ENCODE results near the gene CC2D1B.

DNA sequence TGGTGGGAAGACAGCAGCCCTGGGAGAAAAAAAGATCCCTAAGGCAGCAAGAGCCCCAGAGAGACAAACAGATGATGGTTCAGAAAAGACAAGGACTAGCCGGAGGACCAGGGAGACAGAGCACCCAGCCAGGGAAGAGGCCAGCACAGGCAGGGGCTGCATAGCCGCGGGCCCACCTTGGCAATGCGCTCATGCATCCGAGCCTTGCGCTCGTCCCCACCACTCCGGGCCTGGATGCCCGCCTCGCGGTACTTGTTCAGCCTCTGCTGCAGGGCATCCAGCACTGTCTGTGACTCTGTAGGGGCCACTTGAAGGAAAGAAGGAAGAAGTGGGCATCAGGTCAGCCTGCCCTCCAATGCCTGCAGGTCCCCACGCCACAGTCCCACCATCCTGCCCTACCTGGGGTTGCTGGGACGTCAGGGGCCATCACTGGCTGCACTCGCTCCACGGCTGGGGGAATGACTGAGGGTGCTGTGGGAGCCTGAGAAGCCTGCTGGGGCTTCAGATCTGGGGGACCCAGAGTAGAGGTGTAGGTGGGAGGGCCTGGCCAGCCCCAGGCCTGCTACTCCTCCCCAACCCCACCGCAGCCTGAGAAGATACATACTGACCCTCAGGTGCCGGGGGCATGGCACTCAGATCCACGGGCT, 7.0 kb downstream of the CC2D1B start:
- no peak for TF ChIP-seq CTCF (conservative IDR thresholded peaks at IDR 0.05; ENCODE audit: low read depth in 2 of 2)
- no peak for TF ChIP-seq NANOG (IDR thresholded peaks at IDR 0.05; ENCODE audit: borderline replicate concordance)
- TF ChIP-seq POLR2AphosphoS5 (IDR thresholded peaks at IDR 0.05; ENCODE audit: low read depth): no peak
- TF ChIP-seq, protein P1, sequence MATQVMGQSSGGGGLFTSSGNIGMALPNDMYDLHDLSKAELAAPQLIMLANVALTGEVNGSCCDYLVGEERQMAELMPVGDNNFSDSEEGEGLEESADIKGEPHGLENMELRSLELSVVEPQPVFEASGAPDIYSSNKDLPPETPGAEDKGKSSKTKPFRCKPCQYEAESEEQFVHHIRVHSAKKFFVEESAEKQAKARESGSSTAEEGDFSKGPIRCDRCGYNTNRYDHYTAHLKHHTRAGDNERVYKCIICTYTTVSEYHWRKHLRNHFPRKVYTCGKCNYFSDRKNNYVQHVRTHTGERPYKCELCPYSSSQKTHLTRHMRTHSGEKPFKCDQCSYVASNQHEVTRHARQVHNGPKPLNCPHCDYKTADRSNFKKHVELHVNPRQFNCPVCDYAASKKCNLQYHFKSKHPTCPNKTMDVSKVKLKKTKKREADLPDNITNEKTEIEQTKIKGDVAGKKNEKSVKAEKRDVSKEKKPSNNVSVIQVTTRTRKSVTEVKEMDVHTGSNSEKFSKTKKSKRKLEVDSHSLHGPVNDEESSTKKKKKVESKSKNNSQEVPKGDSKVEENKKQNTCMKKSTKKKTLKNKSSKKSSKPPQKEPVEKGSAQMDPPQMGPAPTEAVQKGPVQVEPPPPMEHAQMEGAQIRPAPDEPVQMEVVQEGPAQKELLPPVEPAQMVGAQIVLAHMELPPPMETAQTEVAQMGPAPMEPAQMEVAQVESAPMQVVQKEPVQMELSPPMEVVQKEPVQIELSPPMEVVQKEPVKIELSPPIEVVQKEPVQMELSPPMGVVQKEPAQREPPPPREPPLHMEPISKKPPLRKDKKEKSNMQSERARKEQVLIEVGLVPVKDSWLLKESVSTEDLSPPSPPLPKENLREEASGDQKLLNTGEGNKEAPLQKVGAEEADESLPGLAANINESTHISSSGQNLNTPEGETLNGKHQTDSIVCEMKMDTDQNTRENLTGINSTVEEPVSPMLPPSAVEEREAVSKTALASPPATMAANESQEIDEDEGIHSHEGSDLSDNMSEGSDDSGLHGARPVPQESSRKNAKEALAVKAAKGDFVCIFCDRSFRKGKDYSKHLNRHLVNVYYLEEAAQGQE (IDR thresholded peaks at IDR 0.05; ENCODE audit: unreplicated experiment): no peak
- TF ChIP-seq EZH2phosphoT487 (IDR thresholded peaks at IDR 0.05; ENCODE audit: unreplicated experiment): no peak
- TF ChIP-seq JUNB (IDR thresholded peaks at IDR 0.05; ENCODE audit: unreplicated experiment): no peak
